ENCODE measurements around the gene CEACAM6. TPM values are rescaled to one million over a fixed set of nuclear protein-coding genes. Genes with fewer than 3 reads are reported as not detected.

CEACAM6 gene
- total RNA-seq, 1 experiment from 2014 or later, result 0.21 TPM

GRCh38 chr19:41753159-41753558 is 2.2 kb upstream of the CEACAM6 start:
- no peaks in the 10 kb centered on the region for H3K4me1 ChIP-seq (ENCODE audit: control insufficient read depth, insufficient read depth, low read length)
- TF ChIP-seq REST (IDR thresholded peaks at IDR 0.05; ENCODE audit: insufficient read depth in 1 of 2, low read depth in 2 of 2, low read length in 1 of 2), result no peak
- TF ChIP-seq, protein P1, sequence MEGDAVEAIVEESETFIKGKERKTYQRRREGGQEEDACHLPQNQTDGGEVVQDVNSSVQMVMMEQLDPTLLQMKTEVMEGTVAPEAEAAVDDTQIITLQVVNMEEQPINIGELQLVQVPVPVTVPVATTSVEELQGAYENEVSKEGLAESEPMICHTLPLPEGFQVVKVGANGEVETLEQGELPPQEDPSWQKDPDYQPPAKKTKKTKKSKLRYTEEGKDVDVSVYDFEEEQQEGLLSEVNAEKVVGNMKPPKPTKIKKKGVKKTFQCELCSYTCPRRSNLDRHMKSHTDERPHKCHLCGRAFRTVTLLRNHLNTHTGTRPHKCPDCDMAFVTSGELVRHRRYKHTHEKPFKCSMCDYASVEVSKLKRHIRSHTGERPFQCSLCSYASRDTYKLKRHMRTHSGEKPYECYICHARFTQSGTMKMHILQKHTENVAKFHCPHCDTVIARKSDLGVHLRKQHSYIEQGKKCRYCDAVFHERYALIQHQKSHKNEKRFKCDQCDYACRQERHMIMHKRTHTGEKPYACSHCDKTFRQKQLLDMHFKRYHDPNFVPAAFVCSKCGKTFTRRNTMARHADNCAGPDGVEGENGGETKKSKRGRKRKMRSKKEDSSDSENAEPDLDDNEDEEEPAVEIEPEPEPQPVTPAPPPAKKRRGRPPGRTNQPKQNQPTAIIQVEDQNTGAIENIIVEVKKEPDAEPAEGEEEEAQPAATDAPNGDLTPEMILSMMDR (IDR thresholded peaks at IDR 0.05), result peak; percentile 70
- TF ChIP-seq TCF7L2 (IDR thresholded peaks at IDR 0.05; ENCODE audit: low read depth, low read length), result no peak
- ATAC-seq (0 out of 2 replicates have a peak, but pooled peaks have one; percentile 54), DNase-seq (ENCODE audit: low read depth, low spot score) (no peak)
- BruUV-seq (replicated peaks), result no TSS peak
- H3K27me3 ChIP-seq (ENCODE audit: control insufficient read depth, insufficient read depth, low read length), result no peaks in the 10 kb centered on the region; the same call in 1 of the 2 replicates
- intact Hi-C loops (cut with micrococcal nuclease; ENCODE audit: unreplicated experiment), result loop anchor here (5.0 kb wide), 1 partner anchor 34 kb away; no protein-coding TSS in a partner anchor
- H3K9me3 ChIP-seq (ENCODE audit: control insufficient read depth, insufficient read depth, low read depth, low read length), result no peaks in the 10 kb centered on the region
- H3K27ac ChIP-seq (ENCODE audit: low read length), result no peak overlapping the region
- CTCF ChIA-PET, result interaction anchor here (0.7 to 1.1 kb wide), 7 partner anchors 23 to 483 kb away, joined by 3 to 7 read pairs (median 4); no protein-coding TSS in a partner anchor
- POLR2A ChIA-PET, result no interaction called here
- in situ Hi-C loops (cut with HindIII; ENCODE audit: low pct_unique_long_range_greater_than_20kb, low sequenced_read_pairs), result no loop called here
- H3K36me3 ChIP-seq (ENCODE audit: control insufficient read depth, insufficient read depth, low read length), result no peaks in the 10 kb centered on the region
- H3K4me3 ChIP-seq (ENCODE audit: low read depth in 2 of 2, low read length in 2 of 2), result no peak overlapping the region

DNA sequence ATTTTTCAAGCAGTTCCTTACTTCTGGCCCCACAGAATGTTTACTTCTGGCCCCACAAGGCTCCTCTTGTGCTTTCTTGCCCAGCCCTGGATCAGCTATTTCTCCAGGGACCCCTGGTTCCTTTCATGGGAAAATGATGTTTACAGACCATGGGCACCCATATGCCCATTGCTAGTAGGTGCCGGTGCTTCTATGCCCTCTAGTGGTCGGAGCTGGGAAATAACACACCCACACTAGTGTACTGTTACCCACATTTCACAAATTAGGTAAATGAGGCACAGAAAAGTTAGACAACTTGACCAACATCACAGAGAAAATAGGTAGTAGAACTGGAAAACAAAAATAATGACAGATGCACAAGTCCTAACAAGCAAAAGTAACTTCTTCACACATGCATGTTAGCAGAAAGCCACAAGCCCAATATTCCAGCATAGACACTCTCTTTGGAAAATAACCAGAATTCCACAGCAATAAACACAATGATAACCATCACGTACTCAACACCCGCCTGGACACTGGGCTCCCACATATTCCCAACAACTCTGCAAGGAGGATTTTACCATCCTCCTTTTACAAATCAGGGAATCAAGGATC is 1.3 kb upstream of the CEACAM6 start:
- in situ Hi-C loops (cut with HindIII; ENCODE audit: low pct_unique_long_range_greater_than_20kb, low sequenced_read_pairs) (no loop called here), intact Hi-C loops (cut with micrococcal nuclease; ENCODE audit: unreplicated experiment) (loop anchor here (5.0 kb wide), 1 partner anchor 33 kb away; no protein-coding TSS in a partner anchor)
- H3K4me3 ChIP-seq (ENCODE audit: low read depth in 2 of 2, low read length in 2 of 2), result no peak overlapping the region
- H3K27ac ChIP-seq (ENCODE audit: low read length), result no peak overlapping the region
- POLR2A ChIA-PET, result no interaction called here
- H3K36me3 ChIP-seq (ENCODE audit: control insufficient read depth, insufficient read depth, low read length), result no peaks in the 10 kb centered on the region
- DNase-seq (ENCODE audit: low read depth, low spot score), result no peak
- no peaks in the 10 kb centered on the region; the same call in 1 of the 2 replicates for H3K27me3 ChIP-seq (ENCODE audit: control insufficient read depth, insufficient read depth, low read length)
- H3K4me1 ChIP-seq (ENCODE audit: control insufficient read depth, insufficient read depth, low read length), result no peaks in the 10 kb centered on the region
- peak; percentile 92 for ATAC-seq
- TF ChIP-seq TCF7L2 (IDR thresholded peaks at IDR 0.05; ENCODE audit: low read depth, low read length), result no peak
- TF ChIP-seq, protein P1 (IDR thresholded peaks at IDR 0.05), result peak; percentile 80
- BruUV-seq (replicated peaks), result no TSS peak
- CTCF ChIA-PET, result interaction anchor here (1.1 kb wide), 1 partner anchor 67 kb away, joined by 4 read pairs; no protein-coding TSS in a partner anchor
- no peaks in the 10 kb centered on the region for H3K9me3 ChIP-seq (ENCODE audit: control insufficient read depth, insufficient read depth, low read depth, low read length)
